Globus pallidus (tissue), 1 donor: ENCODE data around the gene GNL1.
"Not testable (repeated sequence)": the region's sequence is repeated elsewhere in the genome, so short reads cannot be mapped to it uniquely, and the experiment has no call there.

Experiments used
- DNase-seq: peaks from one replicate; pipeline ENCODE4 v3.0.0-alpha.2; 2015; ENCODE audit warnings: low spot score

The GNL1 gene

DNA sequence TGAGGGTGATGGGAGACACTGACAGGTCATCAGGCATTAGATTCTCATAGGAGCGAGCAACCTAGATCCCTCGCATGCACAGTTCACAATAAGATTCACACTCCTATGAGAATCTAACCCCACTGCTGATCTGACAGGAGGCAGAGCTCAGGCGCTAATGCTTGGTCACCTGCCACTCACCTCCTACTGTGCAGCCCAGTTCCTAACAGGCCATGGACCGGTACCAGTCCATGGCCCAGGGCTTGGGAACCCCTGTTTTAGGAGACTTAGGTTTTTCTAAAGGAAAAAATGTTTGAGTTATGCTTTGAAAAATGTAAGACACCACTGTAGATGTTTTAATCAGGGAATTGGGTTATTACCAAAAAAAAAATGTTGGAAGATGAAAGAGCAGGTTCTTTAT, 60.3 kb downstream of the GNL1 start:
- DNase-seq, result no peak

DNA sequence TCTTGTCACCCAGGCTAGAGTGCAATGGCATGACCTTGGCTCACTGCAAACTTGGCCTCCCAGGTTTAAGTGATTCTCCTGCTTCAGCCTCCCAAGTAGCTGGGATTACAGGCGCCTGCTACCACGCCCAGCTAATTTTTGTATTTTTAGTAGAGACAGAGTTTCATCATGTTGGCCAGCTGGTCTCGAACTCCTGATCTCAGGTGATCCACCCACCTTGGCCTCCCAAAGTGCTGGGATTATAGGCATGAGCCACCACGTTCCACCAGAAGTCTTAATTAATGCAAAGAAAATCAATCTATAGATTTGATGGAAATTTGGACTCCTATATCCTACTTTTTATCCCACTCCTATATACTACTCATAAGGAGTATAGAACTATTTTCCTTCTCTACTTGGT, 61.2 kb downstream of the GNL1 start:
- DNase-seq, result not testable (repeated sequence)

DNA sequence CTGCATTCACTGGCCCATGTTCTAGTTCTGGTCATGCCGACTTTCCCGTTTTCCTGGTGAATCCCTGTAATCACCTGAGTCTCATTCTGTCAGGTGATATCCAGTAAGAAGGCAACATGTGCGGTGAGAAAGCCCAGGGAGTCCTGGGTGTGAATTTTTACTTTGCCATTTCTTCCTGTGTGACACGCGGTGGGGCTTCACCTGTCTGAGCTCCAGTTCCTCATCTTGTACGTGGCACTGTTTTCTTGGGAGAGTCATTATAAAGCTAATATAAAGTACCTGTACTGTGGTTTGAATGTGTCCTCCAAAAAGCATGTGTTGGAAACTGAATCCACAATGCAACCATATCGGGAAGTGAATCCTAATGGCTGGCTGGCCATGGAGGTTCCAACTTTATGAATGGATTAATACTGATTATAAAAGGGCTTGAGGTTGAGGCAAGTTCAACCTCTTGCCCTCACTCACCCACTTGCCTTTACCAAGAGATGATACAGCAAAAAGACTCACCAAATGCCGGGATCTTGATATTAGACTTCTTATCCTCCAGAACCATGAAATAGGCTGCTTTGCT, 61.9 kb downstream of the GNL1 start:
- no peak for DNase-seq

DNA sequence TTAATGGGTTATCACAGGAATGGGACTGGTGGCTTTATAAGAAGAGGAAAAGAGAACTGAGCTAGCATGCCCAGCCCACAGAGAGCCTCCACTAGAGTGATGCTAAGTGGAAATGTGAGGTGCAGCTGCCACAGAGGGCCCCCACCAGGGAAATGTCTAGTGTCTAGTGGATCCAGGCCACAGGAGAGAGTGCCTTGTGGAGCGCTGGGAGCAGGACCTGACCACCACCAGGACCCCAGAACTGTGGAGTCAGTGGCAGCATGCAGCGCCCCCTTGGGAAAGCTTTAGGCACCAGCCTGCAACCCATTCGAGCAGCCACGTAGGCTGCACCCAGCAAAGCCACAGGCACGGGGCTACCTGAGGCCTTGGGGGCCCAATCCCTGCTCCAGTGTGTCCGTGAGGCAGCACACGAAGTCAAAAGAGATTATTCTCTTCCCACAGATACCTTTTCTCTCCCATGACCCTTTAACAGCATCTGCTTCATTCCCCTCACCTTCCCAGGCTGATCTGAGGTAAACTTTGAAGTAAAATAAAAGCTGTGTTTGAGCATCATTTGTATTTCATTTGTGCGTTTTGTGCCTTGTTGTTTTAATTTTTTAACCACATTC, 62.5 kb downstream of the GNL1 start:
- DNase-seq, result no peak

DNA sequence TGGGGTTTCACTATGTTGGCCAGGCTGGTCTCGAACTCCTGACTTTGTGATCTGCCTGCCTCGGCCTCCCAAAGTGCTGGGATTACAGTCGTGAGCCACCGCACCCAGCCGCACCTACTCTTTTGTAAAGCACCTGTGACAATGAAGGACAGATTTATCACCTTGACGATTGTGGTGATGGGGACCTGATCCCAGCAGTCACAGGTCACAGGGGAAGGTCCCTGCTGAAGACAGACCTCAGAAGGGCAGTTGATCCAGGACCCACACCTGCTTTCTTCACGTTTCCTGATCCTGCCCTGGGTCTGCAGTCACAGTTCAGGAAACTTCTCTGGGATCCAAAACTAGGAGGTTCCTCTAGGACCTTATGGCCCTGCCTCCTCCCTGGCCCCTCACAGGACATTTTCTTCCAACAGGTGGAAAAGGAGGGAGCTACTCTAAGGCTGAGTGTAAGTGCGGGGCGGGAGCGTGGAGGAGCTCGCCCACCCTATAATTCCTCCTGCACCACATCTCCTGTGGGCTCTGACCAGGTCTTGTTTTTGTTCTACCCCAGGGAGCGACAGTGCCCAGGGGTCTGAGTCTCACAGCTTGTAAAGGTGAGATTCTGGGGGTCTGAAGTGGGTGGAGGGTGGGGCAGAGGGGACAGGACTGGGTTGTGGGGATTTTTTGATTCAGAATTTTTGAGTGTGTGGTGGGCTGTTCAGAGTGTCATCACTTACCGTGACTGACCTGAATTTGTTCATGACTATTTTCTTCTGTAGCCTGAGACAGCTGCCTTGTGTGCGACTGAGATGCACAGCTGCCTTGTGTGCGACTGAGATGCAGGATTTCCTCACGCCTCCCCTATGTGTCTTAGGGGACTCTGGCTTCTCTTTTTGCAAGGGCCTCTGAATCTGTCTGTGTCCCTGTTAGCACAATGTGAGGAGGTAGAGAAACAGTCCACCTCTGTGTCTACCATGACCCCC, 64.0 kb downstream of the GNL1 start:
- no peak for DNase-seq
